Measurements from ENCODE around the gene ARMC7.
"Not testable (repeated sequence)": the region's sequence is repeated elsewhere in the genome, so short reads cannot be mapped to it uniquely, and the experiment has no call there.

ARMC7 gene

GRCh38 chr17:75129576-75129975 is 19.8 kb downstream of the ARMC7 start:
- DNase-seq (ENCODE audit: low read depth, low spot score) = no peak

- DNase-seq (ENCODE audit: low read depth, low spot score) = no peak
These were observed 20.4 kb downstream of the ARMC7 start for GRCh38 chr17:75130059-75130631.

- DNase-seq (ENCODE audit: low read depth, low spot score) = no peak
These were observed 21.0 kb downstream of the ARMC7 start for GRCh38 chr17:75130632-75131277.

GRCh38 chr17:75131278-75132017 is 21.7 kb downstream of the ARMC7 start, which contains the start of gene NT5C:
TSS of gene NT5C (minus strand) at chr17:75131742. CDS start at chr17:75131707, 35 bp downstream.
- peak; percentile 42 for DNase-seq (ENCODE audit: low read depth, low spot score)

- DNase-seq (ENCODE audit: low read depth, low spot score) = not testable (repeated sequence)
These were observed 22.5 kb downstream of the ARMC7 start for GRCh38 chr17:75132018-75133000.

GRCh38 chr17:75133001-75133400 is 23.2 kb downstream of the ARMC7 start:
- DNase-seq (ENCODE audit: low read depth, low spot score) = no peak

GRCh38 chr17:75133607-75134347 is 24.0 kb downstream of the ARMC7 start:
- not testable (repeated sequence) for DNase-seq (ENCODE audit: low read depth, low spot score)

GRCh38 chr17:75135452-75135851 is 25.7 kb downstream of the ARMC7 start:
- DNase-seq (ENCODE audit: low read depth, low spot score) = no peak

GRCh38 chr17:75135946-75136345 is 26.2 kb downstream of the ARMC7 start:
- no peak for DNase-seq (ENCODE audit: low read depth, low spot score)

GRCh38 chr17:75137762-75138161 is 28.0 kb downstream of the ARMC7 start:
- not testable (repeated sequence) for DNase-seq (ENCODE audit: low read depth, low spot score)

GRCh38 chr17:75138519-75138918 is 28.8 kb downstream of the ARMC7 start:
- DNase-seq (ENCODE audit: low read depth, low spot score) = no peak

GRCh38 chr17:75142236-75142971 is 32.6 kb downstream of the ARMC7 start:
- DNase-seq (ENCODE audit: low read depth, low spot score) = no peak

- no peak for DNase-seq (ENCODE audit: low read depth, low spot score)
These were observed 35.2 kb downstream of the ARMC7 start for GRCh38 chr17:75144816-75145512.

- DNase-seq (ENCODE audit: low read depth, low spot score) = no peak
These were observed 36.8 kb downstream of the ARMC7 start for GRCh38 chr17:75146592-75146991.

GRCh38 chr17:75147878-75148546 is 38.2 kb downstream of the ARMC7 start:
- no peak for DNase-seq (ENCODE audit: low read depth, low spot score)

GRCh38 chr17:75151930-75152329 is 42.2 kb downstream of the ARMC7 start:
- no peak for DNase-seq (ENCODE audit: low read depth, low spot score)

GRCh38 chr17:75152523-75152921 is 42.8 kb downstream of the ARMC7 start:
- DNase-seq (ENCODE audit: low read depth, low spot score) = no peak

- no peak for DNase-seq (ENCODE audit: low read depth, low spot score)
These were observed 43.4 kb downstream of the ARMC7 start for GRCh38 chr17:75152922-75153779.
